Measurements from ENCODE around the gene GSKIP. TPM values are rescaled to one million over a fixed set of nuclear protein-coding genes. Genes with fewer than 3 reads are reported as not detected.
A peak's percentile ranks its signal among the peaks of the same experiment; 100 is the strongest.

GSKIP gene
- total and polyA plus RNA-seq, 2 experiments from 2014 or later, result 17.4 to 50.9 TPM

- Histone ChIP-seq H3K27ac (ENCODE audit: low read depth) (no peak overlapping the region), H2AFZ (no peak overlapping the region), H3K9me2 (ENCODE audit: insufficient read depth) (no peaks in the 10 kb centered on the region), H3K27me3 (ENCODE audit: insufficient read depth) (no peaks in the 10 kb centered on the region), H3K79me2 (replicated peaks; ENCODE audit: insufficient read depth) (peaks cover 29% of the 10 kb centered on the region), H3F3A (replicated peaks; ENCODE audit: low read depth) (no peaks in the 10 kb centered on the region), H3K36me3 (ENCODE audit: insufficient read depth) (peaks cover 17% of the 10 kb centered on the region; the same call in 1 of the 2 replicates), H3K4me2 (no peak overlapping the region), H3K4me3 (no peak overlapping the region), H3K4me1 (ENCODE audit: insufficient read depth) (peaks cover 20% of the 10 kb centered on the region; the same call in 1 of the 2 replicates), H4K20me1 (replicated peaks; ENCODE audit: insufficient read depth) (peaks cover 8% of the 10 kb centered on the region; the same call in 1 of the 2 replicates)
- H3K9me3 Mint-ChIP-seq, result no peaks in the 10 kb centered on the region
- no peak overlapping the region for H3K4me3 Mint-ChIP-seq
- peaks cover 8% of the 10 kb centered on the region; the same call in 2 of the 3 replicates for H3K36me3 Mint-ChIP-seq (ENCODE audit: low read depth)
- ATAC-seq, result no peak
- H3K4me1 Mint-ChIP-seq, result peaks cover 15% of the 10 kb centered on the region
- H3K27me3 Mint-ChIP-seq (ENCODE audit: insufficient read depth, low read depth, poor library complexity), result no peaks in the 10 kb centered on the region
- DNase-seq (ENCODE audit: low spot score), result no peak
- TF ChIP-seq REST (IDR thresholded peaks at IDR 0.05; ENCODE audit: unreplicated experiment) (no peak), CTCF (conservative IDR thresholded peaks at IDR 0.05; ENCODE audit: low read depth in 2 of 2) (no peak), CREB1 (CRISPR knock-in tag; IDR thresholded peaks at IDR 0.05; ENCODE audit: low read depth) (no peak), ZNF331 (CRISPR knock-in tag; IDR thresholded peaks at IDR 0.05; ENCODE audit: low read depth) (no peak), ZNF114 (CRISPR knock-in tag; IDR thresholded peaks at IDR 0.05) (no peak), POLR2AphosphoS5 (IDR thresholded peaks at IDR 0.05; ENCODE audit: low read depth) (no peak)
- H3K27ac Mint-ChIP-seq, result 0 out of 2 replicates have a peak overlapping the region, but pooled peaks have one; percentile 12
Observed at GRCh38 chr14:96380735-96381134, 17.4 kb downstream of the GSKIP start.

GRCh38 chr14:96383445-96383844, 20.1 kb downstream of the GSKIP start:
- Mint-ChIP-seq H3K4me3 (no peak overlapping the region), H3K27me3 (ENCODE audit: insufficient read depth, low read depth, poor library complexity) (no peaks in the 10 kb centered on the region), H3K36me3 (ENCODE audit: low read depth) (peaks cover 8% of the 10 kb centered on the region; the same call in 2 of the 3 replicates), H3K4me1 (peaks cover 5% of the 10 kb centered on the region), H3K27ac (no peak overlapping the region), H3K9me3 (no peaks in the 10 kb centered on the region; the same call in 2 of the 3 replicates)
- Histone ChIP-seq H3K27me3 (ENCODE audit: insufficient read depth) (no peaks in the 10 kb centered on the region), H3K4me3 (no peak overlapping the region), H3K27ac (ENCODE audit: low read depth) (no peak overlapping the region), H3K79me2 (replicated peaks; ENCODE audit: insufficient read depth) (peaks cover 15% of the 10 kb centered on the region; the same call in 1 of the 2 replicates), H3K36me3 (ENCODE audit: insufficient read depth) (peaks cover 19% of the 10 kb centered on the region; the same call in 1 of the 2 replicates), H2AFZ (no peak overlapping the region), H3K9me2 (ENCODE audit: insufficient read depth) (no peaks in the 10 kb centered on the region), H3K4me1 (ENCODE audit: insufficient read depth) (peaks cover 5% of the 10 kb centered on the region; the same call in 1 of the 2 replicates), H4K20me1 (replicated peaks; ENCODE audit: insufficient read depth) (no peaks in the 10 kb centered on the region), H3F3A (replicated peaks; ENCODE audit: low read depth) (no peaks in the 10 kb centered on the region), H3K4me2 (no peak overlapping the region)
- no peak for ATAC-seq
- DNase-seq (ENCODE audit: low spot score), result no peak
- TF ChIP-seq ZNF331 (CRISPR knock-in tag; IDR thresholded peaks at IDR 0.05; ENCODE audit: low read depth) (no peak), EZH2phosphoT487 (IDR thresholded peaks at IDR 0.05; ENCODE audit: unreplicated experiment) (no peak), NANOG (IDR thresholded peaks at IDR 0.05; ENCODE audit: borderline replicate concordance) (no peak), ZNF114 (CRISPR knock-in tag; IDR thresholded peaks at IDR 0.05) (no peak), CREB1 (CRISPR knock-in tag; IDR thresholded peaks at IDR 0.05; ENCODE audit: low read depth) (no peak), REST (IDR thresholded peaks at IDR 0.05; ENCODE audit: unreplicated experiment) (no peak), CTCF (conservative IDR thresholded peaks at IDR 0.05; ENCODE audit: low read depth in 2 of 2) (no peak), ETS1 (IDR thresholded peaks at IDR 0.05) (no peak), STAT1 (IDR thresholded peaks at IDR 0.05; ENCODE audit: unreplicated experiment) (no peak)
